ENCODE measurements around the gene MRPS30.

MRPS30 gene

GRCh38 chr5:44860267-44860666 lies 51.5 kb downstream of the MRPS30 start:
- ChIA-PET CTCF (interaction anchor here (0.5 to 1.1 kb wide), 2 partner anchors 46 to 674 kb away, joined by 3 to 6 read pairs; no protein-coding TSS in a partner anchor), POLR2A (ENCODE audit: low non-redundant PET) (no interaction called here)

DNA sequence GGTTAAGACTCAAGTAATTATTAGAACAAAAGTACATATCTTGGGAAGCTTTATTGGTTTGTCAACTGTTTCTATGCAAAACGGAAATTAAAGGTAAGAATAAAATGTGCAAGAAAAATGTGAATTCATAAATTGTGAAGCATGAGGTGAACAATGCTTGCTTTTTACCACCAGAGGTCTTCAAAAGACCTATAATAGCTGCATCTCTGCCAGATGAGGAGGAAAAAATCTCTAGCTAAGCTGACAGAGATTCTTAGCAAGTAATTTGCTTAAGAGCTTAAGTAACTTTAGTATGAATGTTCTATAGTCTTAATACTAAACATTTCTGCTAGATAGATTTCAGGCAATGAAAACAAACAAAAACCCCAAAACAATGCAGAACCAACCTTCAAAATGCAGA lies 54.1 kb downstream of the MRPS30 start:
- CTCF ChIA-PET = interaction anchor here (0.6 to 0.9 kb wide), 7 partner anchors 8 to 91 kb away, joined by 3 to 5 read pairs (median 3); no protein-coding TSS in a partner anchor
- POLR2A ChIA-PET (ENCODE audit: low non-redundant PET) = no interaction called here
- peak; percentile 18 for DNase-seq (ENCODE audit: low spot score)
- H3K27ac ChIP-seq = no peak overlapping the region
- TF ChIP-seq CTCF (conservative IDR thresholded peaks at IDR 0.05; ENCODE audit: low read depth) = peak; percentile 57

More at GRCh38 chr5:44860267-44860666, 51.5 kb downstream of the MRPS30 start:
- no peak overlapping the region for H3K27ac ChIP-seq
- DNase-seq (ENCODE audit: low spot score) = peak; percentile 14
- no peak for TF ChIP-seq CTCF (conservative IDR thresholded peaks at IDR 0.05; ENCODE audit: low read depth)
